Upper lobe of left lung (tissue), 4 donors: Measurements from ENCODE around the gene BBLN.

Source experiments
- EP300 ChIP-seq, 4 donors: sonication (generic); formaldehyde crosslinking; IDR thresholded peaks; one replicate each; pipeline ENCODE4 v1.5.1; 2017; ENCODE audit warnings: antibody characterized with exemption in 4 of 4, control low read depth in 2 of 4
- POLR2A ChIP-seq, 4 donors: fragments of 450-650 bp; IDR thresholded peaks; one replicate each; pipeline ENCODE4 v1.5.1; 2016 to 2017; ENCODE audit warnings: antibody characterized with exemption in 4 of 4, mild to moderate bottlenecking in 2 of 4
- POLR2AphosphoS5 ChIP-seq, 2 donors: sonication (generic); formaldehyde crosslinking; IDR thresholded peaks; one replicate each; pipeline ENCODE4 v1.5.1; 2017; ENCODE audit warnings: antibody characterized with exemption in 2 of 2
- TF ChIP-seq, protein P1 (sequence below), 6 experiments: fragments of 450-650 bp in 4 of 6; fragments of 200-600 bp in 2 of 6; sonication (generic) in 2 of 6; IDR thresholded peaks; one replicate each; pipeline ENCODE4 v1.5.1; 2016 to 2019; ENCODE audit warnings: antibody characterized with exemption in 6 of 6

DNA sequence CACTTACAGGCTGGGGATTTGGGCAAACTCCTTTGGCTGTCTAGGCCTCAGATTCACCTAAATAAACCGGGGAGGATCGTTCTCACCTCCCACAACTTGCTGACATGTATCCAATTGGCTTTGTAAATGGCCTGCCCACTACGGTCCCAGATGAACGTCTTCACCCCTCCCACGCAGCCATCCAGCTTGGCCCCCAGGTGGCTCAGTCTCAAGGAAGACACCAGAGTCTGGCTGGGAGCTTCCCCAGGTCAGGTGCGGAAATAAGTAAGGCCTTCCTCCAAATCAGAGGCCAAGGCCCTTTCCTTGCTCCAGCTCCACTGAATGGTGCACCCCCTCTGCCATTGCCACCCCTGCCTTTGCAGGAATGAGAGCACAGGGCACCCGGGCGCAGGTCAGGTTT, 19.9 kb downstream of the BBLN start:
- TF ChIP-seq, protein P1, sequence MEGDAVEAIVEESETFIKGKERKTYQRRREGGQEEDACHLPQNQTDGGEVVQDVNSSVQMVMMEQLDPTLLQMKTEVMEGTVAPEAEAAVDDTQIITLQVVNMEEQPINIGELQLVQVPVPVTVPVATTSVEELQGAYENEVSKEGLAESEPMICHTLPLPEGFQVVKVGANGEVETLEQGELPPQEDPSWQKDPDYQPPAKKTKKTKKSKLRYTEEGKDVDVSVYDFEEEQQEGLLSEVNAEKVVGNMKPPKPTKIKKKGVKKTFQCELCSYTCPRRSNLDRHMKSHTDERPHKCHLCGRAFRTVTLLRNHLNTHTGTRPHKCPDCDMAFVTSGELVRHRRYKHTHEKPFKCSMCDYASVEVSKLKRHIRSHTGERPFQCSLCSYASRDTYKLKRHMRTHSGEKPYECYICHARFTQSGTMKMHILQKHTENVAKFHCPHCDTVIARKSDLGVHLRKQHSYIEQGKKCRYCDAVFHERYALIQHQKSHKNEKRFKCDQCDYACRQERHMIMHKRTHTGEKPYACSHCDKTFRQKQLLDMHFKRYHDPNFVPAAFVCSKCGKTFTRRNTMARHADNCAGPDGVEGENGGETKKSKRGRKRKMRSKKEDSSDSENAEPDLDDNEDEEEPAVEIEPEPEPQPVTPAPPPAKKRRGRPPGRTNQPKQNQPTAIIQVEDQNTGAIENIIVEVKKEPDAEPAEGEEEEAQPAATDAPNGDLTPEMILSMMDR (IDR thresholded peaks at IDR 0.05): no peak
- TF ChIP-seq POLR2AphosphoS5 (IDR thresholded peaks at IDR 0.05) (no peak), POLR2A (IDR thresholded peaks at IDR 0.05) (no peak), EP300 (IDR thresholded peaks at IDR 0.05) (no peak)
